Stomach (tissue), 9 donors: ENCODE measurements around the gene CASP7. TPM values are rescaled to one million over a fixed set of nuclear protein-coding genes. Genes with fewer than 3 reads are reported as not detected.

Experiments
- DNase-seq, 2 donors: peaks; one replicate each; pipeline versions ENCODE4 v3.0.0 to v3.0.0-alpha.2; 2013 to 2019
- H3K27ac ChIP-seq, 5 donors: fragments of 200-600 bp in 4 of 5; sonication (generic) in 4 of 5; one replicate each; pipeline ENCODE4 v1.5.1; 2013 to 2019; ENCODE audit warnings: mild to moderate bottlenecking in 1 of 5, moderate library complexity in 1 of 5
- H3K27me3 ChIP-seq, 3 donors: fragments of 200-600 bp; sonication (generic); one replicate each; pipeline ENCODE4 v1.5.1; 2017 to 2019; ENCODE audit warnings: mixed run types in 1 of 3
- H3K36me3 ChIP-seq, 4 donors: fragments of 200-600 bp; sonication (generic); 1 replicate in 3 of 4; 2 replicates in 1 of 4; pipeline ENCODE4 v1.5.1; 2016 to 2019
- H3K4me1 ChIP-seq, 4 donors: fragments of 200-600 bp; sonication (generic); one replicate each; pipeline ENCODE4 v1.5.1; 2016 to 2019
- H3K4me3 ChIP-seq, 4 donors: fragments of 200-600 bp; sonication (generic) in 3 of 4; one replicate each; pipeline ENCODE4 v1.5.1; 2016 to 2019; ENCODE audit warnings: mild to moderate bottlenecking in 1 of 4
- H3K9me3 ChIP-seq, 4 donors: fragments of 200-600 bp; sonication (generic); one replicate each; pipeline ENCODE4 v1.5.1; 2016 to 2019
- EP300 ChIP-seq: sonication (generic); formaldehyde crosslinking; IDR thresholded peaks from one replicate; pipeline ENCODE4 v1.6.1; 2017; ENCODE audit warnings: antibody characterized with exemption
- POLR2A ChIP-seq, 4 donors: fragments of 450-650 bp; IDR thresholded peaks; one replicate each; pipeline ENCODE4 v1.6.1; 2016; ENCODE audit warnings: antibody characterized with exemption in 4 of 4, control low read depth in 2 of 4, mild to moderate bottlenecking in 1 of 4, moderate library complexity in 1 of 4
- POLR2AphosphoS5 ChIP-seq, 3 donors: sonication (generic); formaldehyde crosslinking; IDR thresholded peaks; one replicate each; pipeline ENCODE4 v1.6.1; 2016; ENCODE audit warnings: antibody characterized with exemption in 3 of 3
- WGBS, 5 donors: extraction: QIAGEN DNeasy Blood & Tissue Kit in 3 of 5; methylation state at CpG; one replicate each; pipeline versions ENCODE4 v1.1.5 to v1.1.7; 2013 to 2018; 5-methylcytosine and 5-hydroxymethylcytosine counted together
- intact Hi-C: fragments of 100-400 bp; cut with DNase I; formaldehyde crosslinking; loops from one replicate; pipeline ENCODE4 v1.15.1; 2023; ENCODE audit warnings: low total_unique reads
- polyA plus RNA-seq, 3 donors: library from polyadenylated mRNA; stranded (reverse); fragments of 200-250 nt; gene quantifications; one replicate each; pipeline ENCODE4 v1.2.3, GENCODE V29; 2013
- total RNA-seq, 5 donors: library from RNA; depleted of rRNA; stranded (reverse); fragments of >200 nt; gene quantifications; one replicate each; pipeline versions ENCODE4 v1.1.0 to v1.2.3, GENCODE V29; 2014 to 2016
- TF ChIP-seq, protein P1 (sequence below), 7 experiments: fragments of 450-650 bp in 4 of 7; fragments of 200-600 bp in 3 of 7; sonication (generic) in 3 of 7; IDR thresholded peaks; one replicate each; pipeline ENCODE4 v1.5.1; 2016 to 2019; ENCODE audit warnings: antibody characterized with exemption in 7 of 7, control low read depth in 2 of 7, mild to moderate bottlenecking in 1 of 7
- donor health status: healthy with polysubstance abuse.
- donor health status: Bipolar disorder and iron deficiency.
- donor health status: healthy.

Gene CASP7
- total and polyA plus RNA-seq, 8 donors = 15.1 to 77.9 (median 24.0) TPM

DNA sequence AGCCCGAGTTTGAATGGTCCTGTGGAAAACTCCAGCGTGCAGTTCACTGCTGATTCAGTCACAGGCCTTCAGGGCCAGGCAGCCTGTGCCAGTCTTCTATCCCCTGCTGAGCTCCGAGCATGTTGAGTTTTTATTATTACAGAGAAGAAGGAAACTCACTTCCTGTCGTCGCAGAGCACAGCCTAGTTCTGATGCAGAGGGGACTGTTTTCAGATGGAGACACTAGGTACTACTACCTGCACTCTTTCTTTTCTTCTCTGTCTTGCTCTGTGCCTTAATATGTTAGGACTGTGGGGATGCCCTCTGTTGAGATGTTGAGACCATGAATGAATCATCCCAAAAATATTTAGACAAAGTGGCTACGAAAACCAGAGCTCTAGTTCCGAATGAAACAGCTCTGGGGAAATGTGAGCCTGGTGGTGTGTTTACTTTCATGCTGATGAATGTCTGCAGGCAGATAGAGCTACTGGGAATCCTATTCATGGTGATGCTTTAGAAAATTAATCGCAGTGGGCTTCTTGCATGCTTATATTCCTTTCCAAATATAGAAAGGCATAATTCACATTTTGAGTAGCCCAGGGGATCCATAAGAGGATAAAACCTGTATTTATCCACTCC, 29.6 kb downstream of the CASP7 start:
- Histone ChIP-seq H3K4me1 (peaks cover 36 to 92% (median 63%) of the 10 kb centered on the region in 4 donors), H3K27me3 (no peaks in the 10 kb centered on the region), H3K27ac (peak overlapping the region in 4 of 5 donors; percentile 8 to 62 (median 30)), H3K4me3 (no peak overlapping the region), H3K36me3 (peaks cover 0 to 28% (median 8%) of the 10 kb centered on the region in 4 donors), H3K9me3 (no peaks in the 10 kb centered on the region)
- 55 to 75% (median 66%) methylated on average over 6 to 8 of the region's 8 CpGs for WGBS, 5 donors
- TF ChIP-seq EP300 (no peak), POLR2AphosphoS5 (IDR thresholded peaks at IDR 0.05) (no peak), POLR2A (IDR thresholded peaks at IDR 0.05) (no peak)
- TF ChIP-seq, protein P1, sequence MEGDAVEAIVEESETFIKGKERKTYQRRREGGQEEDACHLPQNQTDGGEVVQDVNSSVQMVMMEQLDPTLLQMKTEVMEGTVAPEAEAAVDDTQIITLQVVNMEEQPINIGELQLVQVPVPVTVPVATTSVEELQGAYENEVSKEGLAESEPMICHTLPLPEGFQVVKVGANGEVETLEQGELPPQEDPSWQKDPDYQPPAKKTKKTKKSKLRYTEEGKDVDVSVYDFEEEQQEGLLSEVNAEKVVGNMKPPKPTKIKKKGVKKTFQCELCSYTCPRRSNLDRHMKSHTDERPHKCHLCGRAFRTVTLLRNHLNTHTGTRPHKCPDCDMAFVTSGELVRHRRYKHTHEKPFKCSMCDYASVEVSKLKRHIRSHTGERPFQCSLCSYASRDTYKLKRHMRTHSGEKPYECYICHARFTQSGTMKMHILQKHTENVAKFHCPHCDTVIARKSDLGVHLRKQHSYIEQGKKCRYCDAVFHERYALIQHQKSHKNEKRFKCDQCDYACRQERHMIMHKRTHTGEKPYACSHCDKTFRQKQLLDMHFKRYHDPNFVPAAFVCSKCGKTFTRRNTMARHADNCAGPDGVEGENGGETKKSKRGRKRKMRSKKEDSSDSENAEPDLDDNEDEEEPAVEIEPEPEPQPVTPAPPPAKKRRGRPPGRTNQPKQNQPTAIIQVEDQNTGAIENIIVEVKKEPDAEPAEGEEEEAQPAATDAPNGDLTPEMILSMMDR (IDR thresholded peaks at IDR 0.05) = no peak
- peak in 1 of 2 donors; percentile 47 for DNase-seq
- intact Hi-C loops = no loop called here

DNA sequence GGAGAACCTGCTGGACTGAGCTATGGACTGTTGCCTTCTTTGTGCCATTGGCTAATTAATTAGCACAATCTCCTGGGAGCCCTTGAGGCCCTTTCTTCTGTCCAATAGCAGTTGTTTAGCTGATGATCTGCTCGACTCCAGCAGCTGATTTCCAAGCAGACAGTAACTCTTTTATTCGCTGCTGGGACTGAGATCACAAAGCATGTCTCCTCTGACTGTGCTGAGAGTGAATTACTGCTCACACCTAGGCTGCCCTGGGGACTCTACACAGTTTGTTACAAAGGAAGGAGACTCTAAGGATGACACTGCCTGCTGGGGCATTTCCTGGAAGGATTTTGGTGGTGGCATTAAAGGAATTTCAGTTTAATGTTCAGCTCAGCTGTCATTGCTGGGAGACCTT, 31.4 kb downstream of the CASP7 start:
- intact Hi-C loops = loop anchor here (10.0 kb wide), 1 partner anchor 384 kb away; no protein-coding TSS in a partner anchor
- Histone ChIP-seq H3K9me3 (no peaks in the 10 kb centered on the region), H3K36me3 (peaks cover 0 to 30% (median 14%) of the 10 kb centered on the region in 4 donors), H3K4me3 (no peak overlapping the region), H3K27me3 (no peaks in the 10 kb centered on the region), H3K27ac (peak overlapping the region in 3 of 5 donors; percentile 8 to 62 (median 39)), H3K4me1 (peaks cover 30 to 78% (median 55%) of the 10 kb centered on the region in 4 donors)
- WGBS, 5 donors = 37 to 47% (median 43%) methylated on average over 2 of the region's 2 CpGs
- no peak for DNase-seq
- TF ChIP-seq POLR2A (IDR thresholded peaks at IDR 0.05) = no peak
- TF ChIP-seq EP300 = no peak
- TF ChIP-seq, protein P1 (IDR thresholded peaks at IDR 0.05) = no peak
- no peak for TF ChIP-seq POLR2AphosphoS5 (IDR thresholded peaks at IDR 0.05)

GRCh38 chr10:113712024-113712423, 32.3 kb downstream of the CASP7 start:
- no peak for TF ChIP-seq POLR2A (IDR thresholded peaks at IDR 0.05)
- TF ChIP-seq, protein P1 (IDR thresholded peaks at IDR 0.05) = no peak
- no peak for TF ChIP-seq POLR2AphosphoS5 (IDR thresholded peaks at IDR 0.05)
- peaks cover 24 to 70% (median 50%) of the 10 kb centered on the region in 4 donors for H3K4me1 ChIP-seq
- 90 to 93% (median 91%) methylated on average over 3 of the region's 3 CpGs for WGBS, 5 donors
- H3K9me3 ChIP-seq = no peaks in the 10 kb centered on the region
- peak overlapping the region in 1 of 5 donors; percentile 62 for H3K27ac ChIP-seq
- no peaks in the 10 kb centered on the region for H3K27me3 ChIP-seq
- peaks cover 0 to 31% (median 15%) of the 10 kb centered on the region in 4 donors for H3K36me3 ChIP-seq
- H3K4me3 ChIP-seq = no peak overlapping the region
- intact Hi-C loops = loop anchor here (10.0 kb wide), 1 partner anchor 383 kb away; no protein-coding TSS in a partner anchor
- no peak for DNase-seq

- peaks cover 24 to 60% (median 47%) of the 10 kb centered on the region in 4 donors for H3K4me1 ChIP-seq
- H3K27me3 ChIP-seq = no peaks in the 10 kb centered on the region
- intact Hi-C loops = loop anchor here (10.0 kb wide), 1 partner anchor 382 kb away; no protein-coding TSS in a partner anchor
- no peak for TF ChIP-seq EP300
- TF ChIP-seq POLR2AphosphoS5 (IDR thresholded peaks at IDR 0.05) = peak in 1 of 3 donors; percentile 8
- TF ChIP-seq, protein P1 (IDR thresholded peaks at IDR 0.05) = no peak
- no peak for TF ChIP-seq POLR2A (IDR thresholded peaks at IDR 0.05)
- WGBS, 5 donors = 31 to 58% (median 50%) methylated on average over 8 of the region's 8 CpGs
- H3K27ac ChIP-seq = peak overlapping the region in 4 of 5 donors; percentile 14 to 59 (median 47)
- no peak overlapping the region for H3K4me3 ChIP-seq
- peaks cover 0 to 39% (median 25%) of the 10 kb centered on the region in 4 donors for H3K36me3 ChIP-seq
- DNase-seq = peak in 1 of 2 donors; percentile 33
- no peaks in the 10 kb centered on the region for H3K9me3 ChIP-seq
Measured at GRCh38 chr10:113712755-113713639, 33.3 kb downstream of the CASP7 start.
